AG09319 (cell line): ENCODE measurements around the gene BCR.

Experiments used
- DNase-seq: peaks from one replicate; pipeline ENCODE4 v3.0.0-alpha.2; 2010; ENCODE audit warnings: low read depth; ENCODE audit errors: extremely low read depth
- TF ChIP-seq, protein P1 (sequence below): IDR thresholded peaks from 2 replicates; pipeline ENCODE4 v1.5.1; 2011; ENCODE audit warnings: low read depth, mild to moderate bottlenecking, inconsistent platforms, low read length, moderate library complexity

BCR gene

DNA sequence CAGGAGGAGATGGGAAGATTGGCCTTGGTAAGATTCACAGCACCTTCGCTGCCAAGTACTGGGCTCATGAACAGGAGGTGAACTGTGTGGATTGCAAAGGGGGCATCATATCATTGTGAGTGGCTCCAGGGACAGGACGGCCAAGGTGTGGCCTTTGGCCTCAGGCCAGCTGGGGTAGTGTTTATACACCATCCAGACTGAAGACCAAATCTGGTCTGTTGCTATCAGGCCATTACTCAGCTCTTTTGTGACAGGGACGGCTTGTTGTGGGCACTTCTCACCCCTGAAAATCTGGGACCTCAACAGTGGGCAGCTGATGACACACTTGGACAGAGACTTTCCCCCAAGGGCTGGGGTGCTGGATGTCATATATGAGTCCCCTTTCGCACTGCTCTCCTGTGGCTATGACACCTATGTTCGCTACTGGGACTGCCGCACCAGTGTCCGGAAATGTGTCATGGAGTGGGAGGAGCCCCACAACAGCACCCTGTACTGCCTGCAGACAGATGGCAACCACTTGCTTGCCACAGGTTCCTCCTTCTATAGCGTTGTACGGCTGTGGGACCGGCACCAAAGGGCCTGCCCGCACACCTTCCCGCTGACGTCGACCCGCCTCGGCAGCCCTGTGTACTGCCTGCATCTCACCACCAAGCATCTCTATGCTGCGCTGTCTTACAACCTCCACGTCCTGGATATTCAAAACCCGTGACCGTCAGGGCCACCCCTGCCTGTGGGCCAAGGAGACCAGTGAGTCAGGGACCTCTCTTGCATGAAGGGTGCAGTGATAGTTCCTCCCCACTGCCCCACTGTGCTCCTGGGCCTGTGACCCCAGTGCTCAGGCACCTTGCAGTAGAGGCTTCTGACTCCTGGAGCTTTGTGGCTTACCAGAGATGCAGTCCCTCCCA is 83.6 kb downstream of the BCR start:
- DNase-seq, result no peak
- TF ChIP-seq, protein P1, sequence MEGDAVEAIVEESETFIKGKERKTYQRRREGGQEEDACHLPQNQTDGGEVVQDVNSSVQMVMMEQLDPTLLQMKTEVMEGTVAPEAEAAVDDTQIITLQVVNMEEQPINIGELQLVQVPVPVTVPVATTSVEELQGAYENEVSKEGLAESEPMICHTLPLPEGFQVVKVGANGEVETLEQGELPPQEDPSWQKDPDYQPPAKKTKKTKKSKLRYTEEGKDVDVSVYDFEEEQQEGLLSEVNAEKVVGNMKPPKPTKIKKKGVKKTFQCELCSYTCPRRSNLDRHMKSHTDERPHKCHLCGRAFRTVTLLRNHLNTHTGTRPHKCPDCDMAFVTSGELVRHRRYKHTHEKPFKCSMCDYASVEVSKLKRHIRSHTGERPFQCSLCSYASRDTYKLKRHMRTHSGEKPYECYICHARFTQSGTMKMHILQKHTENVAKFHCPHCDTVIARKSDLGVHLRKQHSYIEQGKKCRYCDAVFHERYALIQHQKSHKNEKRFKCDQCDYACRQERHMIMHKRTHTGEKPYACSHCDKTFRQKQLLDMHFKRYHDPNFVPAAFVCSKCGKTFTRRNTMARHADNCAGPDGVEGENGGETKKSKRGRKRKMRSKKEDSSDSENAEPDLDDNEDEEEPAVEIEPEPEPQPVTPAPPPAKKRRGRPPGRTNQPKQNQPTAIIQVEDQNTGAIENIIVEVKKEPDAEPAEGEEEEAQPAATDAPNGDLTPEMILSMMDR, result no peak

DNA sequence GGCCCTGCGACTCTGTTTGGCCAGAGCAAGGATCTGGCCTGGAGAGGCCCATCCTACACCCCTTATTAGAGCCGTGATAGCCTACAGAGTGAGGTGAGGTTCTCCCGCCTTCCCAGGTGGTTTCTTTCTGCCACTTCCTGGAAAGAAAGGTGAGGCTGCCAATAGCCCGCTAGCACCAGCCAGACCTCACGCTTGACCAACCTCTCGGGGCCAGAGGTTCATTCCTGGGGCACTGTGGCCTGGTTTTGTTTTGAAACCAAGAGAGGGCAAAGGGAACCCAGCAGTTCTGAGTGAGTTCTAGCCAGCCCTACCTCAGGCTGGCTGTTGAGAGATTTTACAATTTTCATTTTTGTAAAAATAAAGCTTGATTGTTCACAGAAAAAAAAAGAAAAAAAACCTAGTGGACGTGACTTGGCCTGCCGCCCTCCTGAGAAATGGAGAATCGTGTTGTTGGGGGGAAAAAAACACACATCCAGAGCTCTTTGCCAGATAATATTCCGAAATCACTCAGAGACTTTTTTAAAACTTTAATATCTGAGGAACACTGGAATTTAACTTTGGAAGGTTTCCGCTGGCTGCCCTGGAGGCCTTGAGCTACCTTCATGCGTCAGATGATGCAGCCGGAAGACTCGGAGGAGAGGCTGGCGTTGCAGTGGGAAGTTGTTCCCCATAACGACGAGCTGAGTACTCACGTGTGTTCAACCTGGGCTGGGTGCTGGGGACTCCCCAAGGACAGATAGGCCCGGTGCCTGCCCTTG is 84.5 kb downstream of the BCR start:
- TF ChIP-seq, protein P1, result no peak
- no peak for DNase-seq

GRCh38 chr22:23265368-23265700 is 85.0 kb downstream of the BCR start:
- DNase-seq, result no peak
- TF ChIP-seq, protein P1, result no peak

- no peak for DNase-seq
- TF ChIP-seq, protein P1, result no peak
Observed at GRCh38 chr22:23266780-23267179, 86.5 kb downstream of the BCR start.

DNA sequence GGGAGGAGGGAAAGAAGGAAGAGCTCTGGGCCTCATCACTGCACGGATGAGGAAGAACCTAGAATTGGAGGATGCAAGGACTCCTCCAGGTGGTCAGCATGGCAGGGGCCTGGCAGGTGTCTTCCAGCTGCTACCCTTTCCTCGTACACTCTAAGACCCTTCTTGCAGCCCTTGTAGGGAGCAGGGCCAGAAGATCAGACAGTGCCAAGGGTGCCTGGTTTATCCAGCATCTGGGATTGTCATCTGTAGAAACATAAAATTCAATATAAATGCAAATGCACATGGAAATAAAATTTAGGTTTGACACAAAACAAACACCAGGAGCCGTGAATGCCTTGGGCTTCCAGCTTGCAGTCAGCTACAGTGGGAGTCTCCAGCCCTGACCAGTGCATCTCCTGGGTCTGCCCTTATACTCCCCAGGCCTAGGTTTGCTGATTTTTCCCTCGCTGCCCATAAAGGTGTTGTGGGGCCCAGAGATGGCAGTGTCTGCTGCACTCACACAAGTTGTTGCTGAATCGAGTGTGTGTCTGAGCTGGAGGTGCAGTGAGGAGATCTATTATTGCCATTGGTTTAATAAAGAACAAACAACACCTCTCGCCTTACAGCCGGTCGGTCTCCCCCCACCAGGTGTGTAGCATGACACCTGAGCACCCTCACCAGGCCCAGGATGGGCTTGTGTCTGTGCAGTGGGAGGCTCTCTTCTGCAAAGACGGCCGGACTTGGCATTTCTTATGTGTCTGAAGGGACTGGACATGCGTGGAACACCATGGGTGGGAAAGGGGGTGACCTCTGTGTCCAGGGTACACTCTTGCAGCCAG is 87.1 kb downstream of the BCR start:
- TF ChIP-seq, protein P1, result no peak
- no peak for DNase-seq

DNA sequence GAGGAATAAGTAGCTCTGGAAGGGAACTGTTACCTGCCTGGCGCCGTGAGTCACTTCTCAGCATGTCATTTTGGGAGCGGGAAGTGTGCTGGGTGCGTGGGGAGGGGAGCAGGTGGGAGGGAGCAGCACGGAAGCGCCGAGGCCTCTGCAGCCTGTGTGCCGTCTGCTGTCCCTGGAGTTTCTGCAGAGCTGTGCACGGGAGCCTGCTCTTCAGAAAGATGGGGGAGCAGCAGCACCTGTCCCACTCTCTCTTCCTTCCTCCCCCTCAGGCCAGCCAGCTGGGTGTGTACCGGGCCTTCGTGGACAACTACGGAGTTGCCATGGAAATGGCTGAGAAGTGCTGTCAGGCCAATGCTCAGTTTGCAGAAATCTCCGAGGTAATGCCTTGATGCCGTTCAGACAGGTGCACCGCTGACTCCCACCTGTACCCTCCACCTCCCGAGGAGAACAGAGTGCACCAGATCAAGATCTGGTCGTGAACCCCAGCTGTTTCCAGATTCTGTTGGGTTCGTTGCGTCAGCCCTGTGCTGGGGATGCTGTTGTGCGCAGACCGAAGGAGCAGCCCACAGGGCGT is 87.9 kb downstream of the BCR start:
- TF ChIP-seq, protein P1, result no peak
- DNase-seq, result no peak
